Vagina (tissue), 2 donors: Measurements from ENCODE around the gene BBIP1. TPM values are rescaled to one million over a fixed set of nuclear protein-coding genes. Genes with fewer than 3 reads are reported as not detected.

ENCODE experiments used
- DNase-seq, 2 donors: peaks; one replicate each; pipeline ENCODE4 v3.0.0-alpha.2; 2017; ENCODE audit errors: extremely low spot score in 2 of 2
- H3K27ac ChIP-seq: fragments of 200-600 bp; sonication (generic); one replicate; pipeline ENCODE4 v1.5.1; 2019
- H3K27me3 ChIP-seq: fragments of 200-600 bp; sonication (generic); one replicate; pipeline ENCODE4 v1.5.1; 2019
- H3K36me3 ChIP-seq, 2 donors: fragments of 200-600 bp; sonication (generic); one replicate each; pipeline ENCODE4 v1.5.1; 2017 to 2019
- H3K4me1 ChIP-seq: fragments of 200-600 bp; sonication (generic); one replicate; pipeline ENCODE4 v1.5.1; 2019
- H3K4me3 ChIP-seq, 2 donors: fragments of 200-600 bp; sonication (generic); 1 replicate in 1 of 2; 2 replicates in 1 of 2; pipeline ENCODE4 v1.5.1; 2016 to 2019
- H3K9me3 ChIP-seq: fragments of 200-600 bp; sonication (generic); one replicate; pipeline ENCODE4 v1.5.1; 2019
- POLR2A ChIP-seq, 2 donors: fragments of 450-650 bp; IDR thresholded peaks; one replicate each; pipeline ENCODE4 v1.6.1; 2017; ENCODE audit warnings: antibody characterized with exemption in 2 of 2, mild to moderate bottlenecking in 2 of 2, moderate library complexity in 2 of 2
- POLR2AphosphoS5 ChIP-seq, 2 donors: sonication (generic); formaldehyde crosslinking; IDR thresholded peaks; one replicate each; pipeline ENCODE4 v1.9.0; 2017; ENCODE audit warnings: antibody characterized with exemption in 2 of 2, mild to moderate bottlenecking in 2 of 2, low read depth in 1 of 2; ENCODE audit not compliant: insufficient read depth in 1 of 2
- intact Hi-C: fragments of 100-400 bp; cut with DNase I; formaldehyde crosslinking; loops from one replicate; pipeline ENCODE4 v1.15.1; 2023
- total RNA-seq: library from RNA; depleted of rRNA; stranded (reverse); fragments of >200 nt; gene quantifications from one replicate; pipeline ENCODE4 v1.2.3, GENCODE V29; 2016
- TF ChIP-seq, protein P1 (sequence below), 3 experiments: fragments of 450-650 bp in 2 of 3; fragments of 200-600 bp in 1 of 3; sonication (generic) in 1 of 3; IDR thresholded peaks; one replicate each; pipeline ENCODE4 v1.5.1; 2017 to 2019; ENCODE audit warnings: antibody characterized with exemption in 3 of 3, mild to moderate bottlenecking in 2 of 3, moderate library complexity in 2 of 3

The BBIP1 gene
- total RNA-seq, 1 donor from 2014 or later = 15.2 TPM

DNA sequence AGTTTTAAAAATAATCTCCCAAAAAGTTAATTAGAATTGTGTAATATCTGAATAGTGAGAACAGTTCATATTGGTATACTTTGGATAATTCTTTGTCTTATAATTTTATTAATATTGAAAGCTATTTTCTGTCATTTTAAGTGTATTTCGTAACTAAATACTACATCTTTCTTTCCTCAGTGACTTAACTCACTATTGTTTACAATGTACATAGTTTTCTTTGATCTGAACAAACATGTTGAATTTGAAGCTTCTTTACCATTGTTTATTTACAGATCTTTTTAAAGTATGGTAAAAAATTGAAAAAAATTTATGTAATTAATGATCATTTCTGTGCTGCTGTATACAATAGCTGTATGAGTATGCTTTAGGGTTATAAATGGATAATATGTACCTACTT, 42.2 kb downstream of the BBIP1 start:
- intact Hi-C loops = loop anchor here (10.0 kb wide), 1 partner anchor 52 kb away; no protein-coding TSS in a partner anchor

DNA sequence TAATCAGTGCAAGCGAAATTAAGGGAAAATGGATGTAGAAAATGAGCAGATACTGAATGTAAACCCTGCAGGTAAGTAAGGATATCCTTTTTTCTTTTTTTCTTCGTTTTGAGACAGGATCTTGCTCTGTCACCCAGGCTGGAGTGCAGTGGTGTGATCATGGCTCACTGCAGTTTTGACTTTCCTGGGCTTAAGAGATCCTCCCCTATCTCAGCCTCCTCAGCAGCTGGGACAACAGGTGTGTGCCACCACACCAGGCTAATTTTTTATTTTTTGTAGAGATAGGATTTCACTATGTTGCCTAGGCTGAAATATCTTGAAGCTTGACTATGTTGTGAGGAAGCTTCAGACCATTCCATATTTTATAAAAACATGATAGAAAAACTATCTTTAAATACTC, 43.0 kb downstream of the BBIP1 start:
- no peak for TF ChIP-seq POLR2A (IDR thresholded peaks at IDR 0.05)
- TF ChIP-seq, protein P1, sequence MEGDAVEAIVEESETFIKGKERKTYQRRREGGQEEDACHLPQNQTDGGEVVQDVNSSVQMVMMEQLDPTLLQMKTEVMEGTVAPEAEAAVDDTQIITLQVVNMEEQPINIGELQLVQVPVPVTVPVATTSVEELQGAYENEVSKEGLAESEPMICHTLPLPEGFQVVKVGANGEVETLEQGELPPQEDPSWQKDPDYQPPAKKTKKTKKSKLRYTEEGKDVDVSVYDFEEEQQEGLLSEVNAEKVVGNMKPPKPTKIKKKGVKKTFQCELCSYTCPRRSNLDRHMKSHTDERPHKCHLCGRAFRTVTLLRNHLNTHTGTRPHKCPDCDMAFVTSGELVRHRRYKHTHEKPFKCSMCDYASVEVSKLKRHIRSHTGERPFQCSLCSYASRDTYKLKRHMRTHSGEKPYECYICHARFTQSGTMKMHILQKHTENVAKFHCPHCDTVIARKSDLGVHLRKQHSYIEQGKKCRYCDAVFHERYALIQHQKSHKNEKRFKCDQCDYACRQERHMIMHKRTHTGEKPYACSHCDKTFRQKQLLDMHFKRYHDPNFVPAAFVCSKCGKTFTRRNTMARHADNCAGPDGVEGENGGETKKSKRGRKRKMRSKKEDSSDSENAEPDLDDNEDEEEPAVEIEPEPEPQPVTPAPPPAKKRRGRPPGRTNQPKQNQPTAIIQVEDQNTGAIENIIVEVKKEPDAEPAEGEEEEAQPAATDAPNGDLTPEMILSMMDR (IDR thresholded peaks at IDR 0.05) = no peak
- no peak for TF ChIP-seq POLR2AphosphoS5 (IDR thresholded peaks at IDR 0.05; ENCODE audit: insufficient read depth in 1 of 2, low read depth in 1 of 2)
- Histone ChIP-seq H3K4me3 (peak overlapping the region in 1 of 2 donors; percentile 3), H3K36me3 (peaks cover 0 to 33% of the 10 kb centered on the region in 2 donors), H3K27ac (no peak overlapping the region), H3K4me1 (peaks cover 76% of the 10 kb centered on the region), H3K9me3 (no peaks in the 10 kb centered on the region), H3K27me3 (no peaks in the 10 kb centered on the region)
- intact Hi-C loops = loop anchor here (10.0 kb wide), 1 partner anchor 51 kb away; no protein-coding TSS in a partner anchor
- DNase-seq = no peak

More for the DNA sequence above, 42.2 kb downstream of the BBIP1 start:
- H3K9me3 ChIP-seq = no peaks in the 10 kb centered on the region
- no peak for TF ChIP-seq POLR2AphosphoS5 (IDR thresholded peaks at IDR 0.05; ENCODE audit: insufficient read depth in 1 of 2, low read depth in 1 of 2)
- TF ChIP-seq, protein P1 (IDR thresholded peaks at IDR 0.05) = no peak
- no peak for TF ChIP-seq POLR2A (IDR thresholded peaks at IDR 0.05)
- DNase-seq = no peak
- no peak overlapping the region for H3K4me3 ChIP-seq
- no peaks in the 10 kb centered on the region for H3K27me3 ChIP-seq
- no peak overlapping the region for H3K27ac ChIP-seq
- H3K4me1 ChIP-seq = peaks cover 80% of the 10 kb centered on the region
- peaks cover 0 to 40% of the 10 kb centered on the region in 2 donors for H3K36me3 ChIP-seq

DNA sequence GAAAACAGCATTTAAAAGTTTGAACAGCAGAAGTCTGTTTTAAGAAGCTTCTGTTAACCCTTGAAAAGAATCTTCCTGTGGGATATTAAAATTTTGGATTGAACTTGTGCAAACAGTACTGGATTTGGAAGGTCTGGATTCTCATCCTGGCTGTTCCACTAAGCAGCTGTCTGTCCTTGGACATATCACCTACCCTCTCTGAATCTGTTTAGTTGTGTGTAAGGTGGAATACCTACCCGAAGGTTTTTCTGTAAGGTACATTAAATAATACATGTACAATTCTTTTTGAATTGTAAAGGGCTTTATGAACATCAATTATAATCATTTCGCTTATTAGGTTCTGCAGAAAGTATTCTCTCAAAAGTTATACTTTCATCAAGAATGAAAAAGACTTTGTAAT, 45.0 kb downstream of the BBIP1 start:
- TF ChIP-seq POLR2AphosphoS5 (IDR thresholded peaks at IDR 0.05; ENCODE audit: insufficient read depth in 1 of 2, low read depth in 1 of 2) = peak in 1 of 2 donors; percentile 7
- TF ChIP-seq, protein P1 (IDR thresholded peaks at IDR 0.05) = no peak
- TF ChIP-seq POLR2A (IDR thresholded peaks at IDR 0.05) = no peak
- no peaks in the 10 kb centered on the region for H3K9me3 ChIP-seq
- no peaks in the 10 kb centered on the region for H3K27me3 ChIP-seq
- peak overlapping the region; percentile 100 for H3K27ac ChIP-seq
- no peak for DNase-seq
- peaks cover 70% of the 10 kb centered on the region for H3K4me1 ChIP-seq
- peak overlapping the region; percentile 75 to 95 for H3K4me3 ChIP-seq
- peaks cover 0 to 27% of the 10 kb centered on the region in 2 donors for H3K36me3 ChIP-seq
- intact Hi-C loops = loop anchor here (10.0 kb wide), 1 partner anchor 49 kb away; no protein-coding TSS in a partner anchor

DNA sequence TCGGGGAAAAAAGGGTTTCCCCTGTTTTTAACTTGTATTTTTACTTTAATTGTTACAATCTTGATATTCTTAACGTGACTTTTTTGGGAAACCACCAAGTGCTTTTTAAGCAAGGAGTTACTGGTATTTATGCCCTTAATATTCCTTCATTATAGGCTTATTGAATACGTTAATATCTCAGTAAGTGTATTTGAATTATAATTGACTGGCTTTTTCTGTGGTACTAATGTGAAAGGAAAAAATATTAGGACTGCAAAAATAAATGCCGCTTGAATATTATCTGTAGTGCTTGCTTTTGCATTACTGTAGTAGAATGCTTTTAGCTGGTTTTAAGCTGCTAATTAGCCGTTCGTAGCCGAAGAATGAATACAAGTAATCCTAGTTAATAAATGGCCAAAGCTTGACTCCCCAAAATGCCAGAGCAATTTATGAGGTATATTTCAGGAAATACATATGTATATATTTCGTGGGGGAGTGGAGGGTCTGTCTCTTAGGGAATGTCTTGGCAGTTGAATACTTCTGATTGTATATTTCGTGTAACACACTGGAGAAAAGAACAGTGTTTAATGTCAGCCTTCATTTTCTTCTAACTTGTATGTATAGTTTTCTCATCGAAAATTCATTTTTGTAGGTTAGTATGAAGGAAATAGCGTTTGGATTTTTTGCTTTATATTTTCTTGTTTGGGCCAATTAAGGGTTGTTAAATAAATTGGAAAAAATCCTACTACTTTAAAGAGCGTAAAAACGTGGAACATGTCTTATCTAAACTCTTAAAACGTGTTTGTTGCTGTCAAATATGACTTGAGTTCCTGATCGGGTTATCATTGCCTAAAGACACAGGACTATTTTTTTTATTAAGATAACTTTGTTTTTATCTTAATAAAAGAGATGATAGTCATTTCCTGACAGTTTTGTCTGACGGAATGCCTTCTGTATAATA, 45.7 kb downstream of the BBIP1 start:
- Histone ChIP-seq H3K27ac (peak overlapping the region; percentile 100), H3K27me3 (no peaks in the 10 kb centered on the region), H3K36me3 (peaks cover 0 to 21% of the 10 kb centered on the region in 2 donors), H3K4me1 (peaks cover 67% of the 10 kb centered on the region), H3K9me3 (no peaks in the 10 kb centered on the region), H3K4me3 (peak overlapping the region; percentile 75 to 95)
- no peak for DNase-seq
- TF ChIP-seq POLR2A (IDR thresholded peaks at IDR 0.05) = no peak
- TF ChIP-seq, protein P1 (IDR thresholded peaks at IDR 0.05) = no peak
- no peak for TF ChIP-seq POLR2AphosphoS5 (IDR thresholded peaks at IDR 0.05; ENCODE audit: insufficient read depth in 1 of 2, low read depth in 1 of 2)
- intact Hi-C loops = loop anchor here (10.0 kb wide), 1 partner anchor 48 kb away; no protein-coding TSS in a partner anchor
